Measurements from ENCODE around the gene IL1RAPL2. TPM values are rescaled to one million over a fixed set of nuclear protein-coding genes. Genes with fewer than 3 reads are reported as not detected.

IL1RAPL2 gene
- polyA plus RNA-seq, 3 donors, result not detected

GRCh38 chrX:105098812-105099211, 532.8 kb downstream of the IL1RAPL2 start:
- Mint-ChIP-seq H3K36me3 (no peaks in the 10 kb centered on the region), H3K4me1 (no peaks in the 10 kb centered on the region), H3K4me3 (no peak overlapping the region), H3K9me3 (peaks cover 0 to 4% (median 0%) of the 10 kb centered on the region in 7 donors), H3K27me3 (ENCODE audit: low read depth in 3 of 3) (no peaks in the 10 kb centered on the region), H3K27ac (no peak overlapping the region)
- H3K27me3 ChIP-seq (ENCODE audit: control insufficient read depth in 2 of 2, insufficient read depth in 2 of 2, low read length in 2 of 2), result no peaks in the 10 kb centered on the region
- H3K4me3 ChIP-seq (replicated peaks in 1 of 3; ENCODE audit: low read depth in 2 of 3, low read length in 3 of 3), result no peak overlapping the region
- no peak overlapping the region for H3K9ac ChIP-seq (ENCODE audit: insufficient read depth, low read length, poor library complexity, severe bottlenecking)
- H4K20me1 ChIP-seq (ENCODE audit: insufficient read depth, low read length), result no peaks in the 10 kb centered on the region
- DNase-seq, result no peak
- no peaks in the 10 kb centered on the region for H3K79me2 ChIP-seq (ENCODE audit: insufficient read depth, low read length)
- no peak overlapping the region for H3K4me2 ChIP-seq (replicated peaks; ENCODE audit: extremely low read depth, low read length, poor library complexity, severe bottlenecking)
- no CpG with 5 or more reads among the region's 4 CpGs for WGBS (ENCODE audit: insufficient coverage)
- TF ChIP-seq, protein P1, sequence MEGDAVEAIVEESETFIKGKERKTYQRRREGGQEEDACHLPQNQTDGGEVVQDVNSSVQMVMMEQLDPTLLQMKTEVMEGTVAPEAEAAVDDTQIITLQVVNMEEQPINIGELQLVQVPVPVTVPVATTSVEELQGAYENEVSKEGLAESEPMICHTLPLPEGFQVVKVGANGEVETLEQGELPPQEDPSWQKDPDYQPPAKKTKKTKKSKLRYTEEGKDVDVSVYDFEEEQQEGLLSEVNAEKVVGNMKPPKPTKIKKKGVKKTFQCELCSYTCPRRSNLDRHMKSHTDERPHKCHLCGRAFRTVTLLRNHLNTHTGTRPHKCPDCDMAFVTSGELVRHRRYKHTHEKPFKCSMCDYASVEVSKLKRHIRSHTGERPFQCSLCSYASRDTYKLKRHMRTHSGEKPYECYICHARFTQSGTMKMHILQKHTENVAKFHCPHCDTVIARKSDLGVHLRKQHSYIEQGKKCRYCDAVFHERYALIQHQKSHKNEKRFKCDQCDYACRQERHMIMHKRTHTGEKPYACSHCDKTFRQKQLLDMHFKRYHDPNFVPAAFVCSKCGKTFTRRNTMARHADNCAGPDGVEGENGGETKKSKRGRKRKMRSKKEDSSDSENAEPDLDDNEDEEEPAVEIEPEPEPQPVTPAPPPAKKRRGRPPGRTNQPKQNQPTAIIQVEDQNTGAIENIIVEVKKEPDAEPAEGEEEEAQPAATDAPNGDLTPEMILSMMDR (IDR thresholded peaks at IDR 0.05), result no peak
- intact Hi-C loops (cut with micrococcal nuclease), result no loop called here
- no peaks in the 10 kb centered on the region for H3K9me3 ChIP-seq (replicated peaks in 1 of 2; ENCODE audit: control insufficient read depth in 1 of 2, insufficient read depth in 1 of 2, low read length in 2 of 2)
- H3K27ac ChIP-seq (ENCODE audit: low read depth in 1 of 2, low read length in 2 of 2), result no peak overlapping the region
- H2AFZ ChIP-seq (ENCODE audit: insufficient read depth, low read depth, low read length, poor library complexity, severe bottlenecking), result no peak overlapping the region
- H3K4me1 ChIP-seq (ENCODE audit: control insufficient read depth in 1 of 2, insufficient read depth in 2 of 2, low read length in 2 of 2), result no peaks in the 10 kb centered on the region
- H3K36me3 ChIP-seq (replicated peaks in 1 of 2; ENCODE audit: control insufficient read depth in 1 of 2, insufficient read depth in 2 of 2, low read length in 2 of 2), result no peaks in the 10 kb centered on the region

DNA sequence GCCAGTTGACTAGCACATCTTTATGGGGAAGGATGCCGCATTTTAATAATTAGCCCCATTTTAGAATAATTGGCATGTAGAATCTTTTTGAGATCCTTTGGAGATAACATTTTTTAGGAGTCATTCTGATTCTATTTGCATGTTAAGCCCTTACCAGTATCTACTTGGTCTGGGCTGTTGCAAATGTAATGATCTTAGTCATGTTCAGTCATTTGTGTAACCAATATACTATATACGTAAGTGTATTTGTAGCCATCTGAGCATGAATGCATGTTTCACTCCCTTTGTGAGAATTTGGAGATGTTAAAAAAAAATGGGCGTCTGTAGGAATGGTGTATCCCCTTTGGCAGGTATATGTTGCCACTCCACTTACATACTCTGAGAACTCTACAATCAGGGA, 535.4 kb downstream of the IL1RAPL2 start:
- no peaks in the 10 kb centered on the region for H3K36me3 Mint-ChIP-seq
- no peaks in the 10 kb centered on the region for H3K79me2 ChIP-seq (ENCODE audit: insufficient read depth, low read length)
- no peaks in the 10 kb centered on the region for H3K27me3 Mint-ChIP-seq (ENCODE audit: low read depth in 3 of 3)
- no peaks in the 10 kb centered on the region for H4K20me1 ChIP-seq (ENCODE audit: insufficient read depth, low read length)
- H3K9me3 Mint-ChIP-seq, result peaks cover 0 to 4% (median 0%) of the 10 kb centered on the region in 7 donors
- no peaks in the 10 kb centered on the region for H3K4me1 Mint-ChIP-seq
- H2AFZ ChIP-seq (ENCODE audit: insufficient read depth, low read depth, low read length, poor library complexity, severe bottlenecking), result no peak overlapping the region
- intact Hi-C loops (cut with micrococcal nuclease), result no loop called here
- H3K4me1 ChIP-seq (ENCODE audit: control insufficient read depth in 1 of 2, insufficient read depth in 2 of 2, low read length in 2 of 2), result no peaks in the 10 kb centered on the region
- no peak overlapping the region for H3K27ac Mint-ChIP-seq
- H3K4me3 ChIP-seq (replicated peaks in 1 of 3; ENCODE audit: low read depth in 2 of 3, low read length in 3 of 3), result no peak overlapping the region
- no peak overlapping the region for H3K4me2 ChIP-seq (replicated peaks; ENCODE audit: extremely low read depth, low read length, poor library complexity, severe bottlenecking)
- no peak overlapping the region for H3K27ac ChIP-seq (ENCODE audit: low read depth in 1 of 2, low read length in 2 of 2)
- no peak overlapping the region for H3K9ac ChIP-seq (ENCODE audit: insufficient read depth, low read length, poor library complexity, severe bottlenecking)
- no peak for DNase-seq
- no peaks in the 10 kb centered on the region for H3K27me3 ChIP-seq (ENCODE audit: control insufficient read depth in 2 of 2, insufficient read depth in 2 of 2, low read length in 2 of 2)
- no peaks in the 10 kb centered on the region for H3K9me3 ChIP-seq (replicated peaks in 1 of 2; ENCODE audit: control insufficient read depth in 1 of 2, insufficient read depth in 1 of 2, low read length in 2 of 2)
- WGBS (ENCODE audit: insufficient coverage), result no CpG with 5 or more reads among the region's 3 CpGs
- H3K4me3 Mint-ChIP-seq, result no peak overlapping the region
- no peaks in the 10 kb centered on the region for H3K36me3 ChIP-seq (replicated peaks in 1 of 2; ENCODE audit: control insufficient read depth in 1 of 2, insufficient read depth in 2 of 2, low read length in 2 of 2)
- TF ChIP-seq, protein P1 (IDR thresholded peaks at IDR 0.05), result no peak
